ENCODE results near the gene ATP5IF1. TPM values are rescaled to one million over a fixed set of nuclear protein-coding genes. Genes with fewer than 3 reads are reported as not detected.

Gene ATP5IF1
- total RNA-seq, 1 donor from 2014 or later, result 87.2 TPM

DNA sequence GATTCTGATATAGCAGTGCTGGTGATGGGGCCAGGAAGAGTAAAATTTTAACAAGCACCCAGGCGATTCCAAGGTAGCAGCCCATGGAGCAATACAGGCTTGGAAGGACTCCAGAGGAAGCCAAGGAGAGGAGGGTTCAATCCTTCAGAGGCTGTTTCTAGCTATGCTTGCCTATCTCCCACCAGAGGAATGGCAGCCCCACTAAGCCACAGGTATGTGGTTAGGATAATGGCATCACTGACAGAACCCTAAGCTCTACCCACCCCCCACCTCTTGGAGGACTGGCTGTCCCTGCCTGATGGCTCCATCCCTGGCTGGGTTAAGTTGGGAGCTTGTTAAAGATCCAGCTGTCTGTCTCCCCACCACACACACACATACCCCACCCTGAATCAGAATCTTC lies 40.1 kb upstream of the ATP5IF1 start:
- no peaks in the 10 kb centered on the region for H3K27me3 ChIP-seq
- DNase-seq (peak; percentile 18), ATAC-seq (no peak)
- TF ChIP-seq, protein P1, sequence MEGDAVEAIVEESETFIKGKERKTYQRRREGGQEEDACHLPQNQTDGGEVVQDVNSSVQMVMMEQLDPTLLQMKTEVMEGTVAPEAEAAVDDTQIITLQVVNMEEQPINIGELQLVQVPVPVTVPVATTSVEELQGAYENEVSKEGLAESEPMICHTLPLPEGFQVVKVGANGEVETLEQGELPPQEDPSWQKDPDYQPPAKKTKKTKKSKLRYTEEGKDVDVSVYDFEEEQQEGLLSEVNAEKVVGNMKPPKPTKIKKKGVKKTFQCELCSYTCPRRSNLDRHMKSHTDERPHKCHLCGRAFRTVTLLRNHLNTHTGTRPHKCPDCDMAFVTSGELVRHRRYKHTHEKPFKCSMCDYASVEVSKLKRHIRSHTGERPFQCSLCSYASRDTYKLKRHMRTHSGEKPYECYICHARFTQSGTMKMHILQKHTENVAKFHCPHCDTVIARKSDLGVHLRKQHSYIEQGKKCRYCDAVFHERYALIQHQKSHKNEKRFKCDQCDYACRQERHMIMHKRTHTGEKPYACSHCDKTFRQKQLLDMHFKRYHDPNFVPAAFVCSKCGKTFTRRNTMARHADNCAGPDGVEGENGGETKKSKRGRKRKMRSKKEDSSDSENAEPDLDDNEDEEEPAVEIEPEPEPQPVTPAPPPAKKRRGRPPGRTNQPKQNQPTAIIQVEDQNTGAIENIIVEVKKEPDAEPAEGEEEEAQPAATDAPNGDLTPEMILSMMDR (IDR thresholded peaks at IDR 0.05), result no peak
- H3K27ac ChIP-seq, result no peak overlapping the region
- no peaks in the 10 kb centered on the region for H3K9me3 ChIP-seq
- H3K4me3 ChIP-seq, result no peak overlapping the region
- peaks cover 10% of the 10 kb centered on the region for H3K4me1 ChIP-seq
- peaks cover 24% of the 10 kb centered on the region for H3K36me3 ChIP-seq
- intact Hi-C loops (cut with DNase I), result no loop called here

DNA sequence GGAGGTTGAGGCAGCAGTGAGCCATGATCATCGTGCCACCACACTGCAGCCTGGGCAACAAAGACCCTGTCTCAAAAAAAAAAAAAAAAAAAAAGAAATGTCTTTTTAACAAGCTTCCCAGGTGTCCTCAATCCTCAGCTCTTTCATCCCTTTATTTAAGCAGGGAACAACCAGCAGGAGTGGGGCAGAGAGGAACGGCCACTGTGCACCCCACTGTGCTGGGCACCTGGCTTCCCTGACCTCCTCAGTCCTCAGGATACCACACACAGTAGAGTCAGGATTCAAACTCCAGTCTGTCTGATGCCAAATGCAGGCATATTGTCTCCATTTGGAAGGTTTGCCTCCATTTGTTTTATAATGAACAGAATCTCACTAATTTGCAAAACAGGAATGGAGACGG lies 39.6 kb upstream of the ATP5IF1 start:
- ATAC-seq, result no peak
- H3K27ac ChIP-seq, result no peak overlapping the region
- H3K4me1 ChIP-seq, result peaks cover 5% of the 10 kb centered on the region
- no peaks in the 10 kb centered on the region for H3K9me3 ChIP-seq
- intact Hi-C loops (cut with DNase I), result no loop called here
- TF ChIP-seq, protein P1 (IDR thresholded peaks at IDR 0.05), result no peak
- peaks cover 30% of the 10 kb centered on the region for H3K36me3 ChIP-seq
- no peak overlapping the region for H3K4me3 ChIP-seq
- peak; percentile 27 for DNase-seq
- no peaks in the 10 kb centered on the region for H3K27me3 ChIP-seq

DNA sequence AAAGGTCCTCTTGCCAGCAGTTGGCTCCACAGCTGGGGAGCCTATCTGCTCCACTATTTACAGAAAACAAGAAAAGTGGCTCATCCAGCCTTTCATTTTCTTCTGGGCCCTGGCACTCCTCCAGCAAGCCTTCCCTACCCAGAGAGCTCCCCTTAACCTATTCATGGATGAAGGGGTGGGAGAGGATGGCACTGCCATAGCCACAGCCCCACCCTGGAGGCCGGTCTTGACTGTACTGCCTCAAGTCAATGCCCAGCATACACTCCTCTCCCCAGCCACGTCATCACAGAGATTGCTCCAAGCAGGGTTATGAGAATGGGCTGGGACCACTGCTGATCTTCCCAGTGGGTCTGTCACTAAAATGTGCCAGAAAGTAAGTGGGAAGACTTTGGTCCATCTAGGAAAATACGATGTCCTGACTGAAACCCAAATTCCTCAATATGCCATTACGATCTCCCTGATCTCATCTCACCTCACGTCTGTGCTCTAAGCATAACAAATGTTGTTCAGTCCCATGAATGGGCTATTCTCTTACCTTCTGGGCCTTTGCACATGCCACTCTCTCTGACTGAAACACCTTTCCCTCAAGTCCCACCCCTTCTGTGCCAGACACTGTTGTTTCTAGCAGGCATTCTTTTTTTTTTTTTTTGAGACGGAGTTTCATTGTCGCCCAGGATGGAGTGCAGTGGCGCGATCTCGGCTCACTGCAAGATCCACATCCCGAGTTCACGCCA lies 38.1 kb upstream of the ATP5IF1 start:
- Histone ChIP-seq H3K9me3 (no peaks in the 10 kb centered on the region), H3K4me3 (no peak overlapping the region), H3K27ac (no peak overlapping the region), H3K36me3 (peaks cover 45% of the 10 kb centered on the region), H3K4me1 (peaks cover 5% of the 10 kb centered on the region), H3K27me3 (no peaks in the 10 kb centered on the region)
- TF ChIP-seq, protein P1 (IDR thresholded peaks at IDR 0.05), result no peak
- intact Hi-C loops (cut with DNase I), result no loop called here
- ATAC-seq (no peak), DNase-seq (no peak)

DNA sequence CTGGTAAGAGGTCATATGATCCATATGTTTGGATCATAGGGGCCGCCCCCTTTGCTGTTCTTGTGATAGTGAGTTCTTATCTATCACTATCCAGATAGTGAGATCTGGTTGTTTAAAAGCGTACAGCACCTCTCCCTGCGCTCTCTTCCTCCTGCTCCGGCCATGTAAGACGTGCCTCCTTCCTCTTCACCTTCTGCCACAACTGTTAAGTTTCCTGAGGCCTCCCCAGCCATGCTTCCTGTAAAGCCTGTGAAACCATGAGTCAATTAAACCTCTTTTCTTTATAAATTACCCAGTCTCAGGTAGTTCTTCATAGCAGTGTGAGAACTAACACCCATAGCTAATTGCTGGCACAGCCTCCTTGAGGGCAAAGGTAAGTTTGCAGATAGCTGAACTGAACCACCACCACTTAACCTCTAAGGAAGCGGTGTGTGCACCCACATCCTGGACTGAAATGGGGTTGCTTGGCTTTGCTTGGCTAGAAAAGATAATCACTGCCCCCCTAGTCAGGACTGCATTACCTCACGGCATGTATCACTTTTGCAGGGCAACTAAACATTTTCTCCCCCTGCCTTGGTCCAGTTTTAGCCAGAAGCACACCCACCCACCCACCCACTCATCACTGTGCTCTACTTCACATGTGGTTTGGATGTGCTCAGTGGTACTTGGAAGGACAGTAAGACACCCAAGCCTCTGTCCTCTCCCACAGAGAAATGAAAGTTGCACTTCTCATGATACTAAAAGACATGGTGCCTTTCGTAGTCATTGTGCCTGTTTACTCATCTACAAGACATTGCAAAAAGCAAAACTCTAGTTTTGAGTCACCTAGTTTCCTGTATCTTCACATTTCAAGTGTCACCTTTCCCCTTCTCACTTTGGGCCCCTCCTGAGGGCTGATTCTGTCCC lies 36.3 kb upstream of the ATP5IF1 start:
- ATAC-seq, result peak; percentile 49
- Histone ChIP-seq H3K4me1 (peaks cover 5% of the 10 kb centered on the region), H3K27me3 (no peaks in the 10 kb centered on the region), H3K4me3 (no peak overlapping the region), H3K36me3 (peaks cover 62% of the 10 kb centered on the region), H3K27ac (peak overlapping the region; percentile 11), H3K9me3 (no peaks in the 10 kb centered on the region)
- DNase-seq, result no peak
- TF ChIP-seq, protein P1 (IDR thresholded peaks at IDR 0.05), result no peak
- intact Hi-C loops (cut with DNase I), result no loop called here

DNA sequence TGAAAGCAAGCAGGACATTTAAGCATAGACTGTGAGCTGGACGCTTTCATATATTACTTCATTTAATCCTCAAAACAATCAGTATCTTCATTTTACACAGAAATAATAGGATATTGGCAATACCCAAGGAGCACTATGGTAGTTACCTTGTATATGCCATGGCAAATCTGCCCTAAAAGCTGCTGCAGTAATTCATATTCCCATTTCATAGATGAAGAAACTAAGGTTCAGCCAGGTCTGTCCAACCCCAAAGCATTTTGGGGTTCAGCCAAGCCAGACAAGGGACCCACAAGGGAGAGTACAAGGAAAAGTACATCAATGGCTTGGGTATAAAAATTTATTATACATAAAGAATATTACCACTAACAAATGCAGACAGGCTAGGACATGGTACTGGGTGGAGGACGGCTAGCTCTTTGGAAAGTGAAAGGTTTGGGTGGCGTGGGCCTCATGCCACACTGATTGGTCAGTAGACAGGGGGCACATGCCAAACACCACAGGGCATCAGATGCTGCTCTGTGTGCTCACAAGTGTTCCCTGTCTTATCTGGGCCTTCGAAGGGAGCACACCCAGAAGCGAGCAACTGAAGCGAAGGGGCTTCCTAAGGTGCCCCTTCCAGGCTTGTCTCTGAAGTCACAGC lies 35.6 kb upstream of the ATP5IF1 start:
- Histone ChIP-seq H3K27ac (peak overlapping the region; percentile 11), H3K36me3 (peaks cover 70% of the 10 kb centered on the region), H3K27me3 (no peaks in the 10 kb centered on the region), H3K4me3 (no peak overlapping the region), H3K4me1 (peaks cover 5% of the 10 kb centered on the region), H3K9me3 (no peaks in the 10 kb centered on the region)
- TF ChIP-seq, protein P1 (IDR thresholded peaks at IDR 0.05), result no peak
- no peak for DNase-seq
- intact Hi-C loops (cut with DNase I), result no loop called here
- ATAC-seq, result no peak

Measured in upper lobe of right lung (tissue), 1 donor.